Raji (cell line): ENCODE measurements around the gene RNF222.

Source experiments
- POLR2A ChIP-seq: IDR thresholded peaks from 2 replicates; pipeline ENCODE4 v1.6.1; 2011; ENCODE audit warnings: low read depth, low read length, control low read depth; ENCODE audit not compliant: insufficient read depth

RNF222 gene

GRCh38 chr17:8392674-8393469, 4.8 kb downstream of the RNF222 start:
- no peak for TF ChIP-seq POLR2A

GRCh38 chr17:8392274-8392673, 5.4 kb downstream of the RNF222 start:
- no peak for TF ChIP-seq POLR2A

- no peak for TF ChIP-seq POLR2A
These were observed 5.9 kb downstream of the RNF222 start for GRCh38 chr17:8391711-8392110.

- no peak for TF ChIP-seq POLR2A
These were observed 9.5 kb downstream of the RNF222 start for GRCh38 chr17:8387914-8388651.

- no peak for TF ChIP-seq POLR2A
These were observed 10.8 kb downstream of the RNF222 start for GRCh38 chr17:8386841-8387240.

GRCh38 chr17:8384801-8385378, 12.7 kb downstream of the RNF222 start:
- no peak for TF ChIP-seq POLR2A

GRCh38 chr17:8383143-8383822, 14.3 kb downstream of the RNF222 start, which contains the start of gene RPL26:
Gene RPL26 (minus strand): TSS chr17:8383193. CDS start chr17:8382310, 883 bp downstream.
- peak; percentile 91 for TF ChIP-seq POLR2A

GRCh38 chr17:8382880-8383142, 14.8 kb downstream of the RNF222 start:
- TF ChIP-seq POLR2A, result no peak

GRCh38 chr17:8382052-8382879, 15.4 kb downstream of the RNF222 start:
- TF ChIP-seq POLR2A, result no peak

- TF ChIP-seq POLR2A, result no peak
These were observed 17.6 kb downstream of the RNF222 start for GRCh38 chr17:8380049-8380448.

- no peak for TF ChIP-seq POLR2A
These were observed 20.2 kb downstream of the RNF222 start for GRCh38 chr17:8377422-8377821.

- peak; percentile 63 for TF ChIP-seq POLR2A
These were observed 21.2 kb downstream of the RNF222 start, which contains the start of gene KRABD2 for GRCh38 chr17:8376271-8377067. Gene KRABD2 (minus strand): TSS chr17:8376704.

GRCh38 chr17:8375738-8376259, 21.8 kb downstream of the RNF222 start:
- TF ChIP-seq POLR2A, result no peak

GRCh38 chr17:8372422-8372821, 25.2 kb downstream of the RNF222 start:
- TF ChIP-seq POLR2A, result no peak
